Lower leg skin (tissue), 4 donors: ENCODE data around the gene LCE2C. TPM values are rescaled to one million over a fixed set of nuclear protein-coding genes. Genes with fewer than 3 reads are reported as not detected.
"Not testable (repeated sequence)": the region's sequence is repeated elsewhere in the genome, so short reads cannot be mapped to it uniquely, and the experiment has no call there.

ENCODE experiments used
- DNase-seq, 2 donors: peaks; one replicate each; pipeline ENCODE4 v3.0.0-alpha.2; 2019; ENCODE audit warnings: low spot score in 2 of 2
- H3K4me3 ChIP-seq: fragments of 200-600 bp; sonication (generic); 2 replicates; pipeline ENCODE4 v1.5.1; 2017; ENCODE audit warnings: mild to moderate bottlenecking, low read depth; ENCODE audit not compliant: poor library complexity, severe bottlenecking
- POLR2A ChIP-seq, 2 donors: fragments of 450-650 bp; IDR thresholded peaks; one replicate each; pipeline ENCODE4 v1.6.1; 2016 to 2017; ENCODE audit warnings: antibody characterized with exemption in 2 of 2, mild to moderate bottlenecking in 1 of 2, moderate library complexity in 1 of 2
- WGBS, 2 donors: methylation state at CpG; one replicate each; pipeline ENCODE4 v1.1.5; 2018; 5-methylcytosine and 5-hydroxymethylcytosine counted together
- intact Hi-C: fragments of 100-400 bp; cut with DNase I; formaldehyde crosslinking; loops from one replicate; pipeline ENCODE4 v1.15.0; 2023; ENCODE audit warnings: low total_unique reads
- total RNA-seq, 4 donors: library from RNA; depleted of rRNA; stranded (reverse); fragments of >200 nt; gene quantifications; one replicate each; pipeline ENCODE4 v1.1.0, GENCODE V29; 2016
- TF ChIP-seq, protein P1 (sequence below), 3 donors: fragments of 450-650 bp; IDR thresholded peaks; one replicate each; pipeline ENCODE4 v1.5.1; 2016; ENCODE audit warnings: antibody characterized with exemption in 3 of 3, mild to moderate bottlenecking in 3 of 3, moderate library complexity in 2 of 3

Gene LCE2C, protein sequence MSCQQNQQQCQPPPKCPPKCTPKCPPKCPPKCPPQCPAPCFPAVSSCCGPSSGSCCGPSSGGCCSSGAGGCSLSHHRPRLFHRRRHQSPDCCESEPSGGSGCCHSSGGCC
- 1,000 to 10,000 TPM in 1 of 4 donors, 100 to 1,000 TPM in 3; 775 to 1,224 (median 802) TPM for total RNA-seq

DNA sequence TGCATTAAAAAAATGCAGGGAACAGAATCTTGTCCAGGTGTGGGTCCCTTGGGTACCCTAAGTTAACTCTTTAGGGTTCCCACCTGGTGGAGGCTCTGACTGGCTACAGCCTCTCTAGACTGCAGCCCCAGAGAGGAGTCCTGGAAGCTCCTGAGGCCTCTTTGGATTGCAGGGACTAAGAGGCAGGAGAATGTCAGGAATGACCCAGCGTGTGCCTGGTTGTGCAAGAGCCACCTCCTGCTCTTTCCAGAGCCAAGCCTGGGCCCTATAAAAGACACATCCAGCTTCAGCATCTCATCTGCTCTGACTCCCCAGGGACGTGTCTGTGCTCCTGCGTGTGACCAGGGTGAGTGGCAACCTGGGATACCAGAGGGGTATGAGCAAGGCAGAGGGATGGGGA is at the start of gene LCE2C:
LCE2C (plus strand) TSS at position 297 of the 400 bp plus-strand sequence. CDS start 737 bp downstream, outside the sequence.
- DNase-seq, intact Hi-C loops, H3K4me3 ChIP-seq: not testable (repeated sequence)
- 70 to 71% methylated on average over 3 of the region's 3 CpGs for WGBS, 2 donors

DNA sequence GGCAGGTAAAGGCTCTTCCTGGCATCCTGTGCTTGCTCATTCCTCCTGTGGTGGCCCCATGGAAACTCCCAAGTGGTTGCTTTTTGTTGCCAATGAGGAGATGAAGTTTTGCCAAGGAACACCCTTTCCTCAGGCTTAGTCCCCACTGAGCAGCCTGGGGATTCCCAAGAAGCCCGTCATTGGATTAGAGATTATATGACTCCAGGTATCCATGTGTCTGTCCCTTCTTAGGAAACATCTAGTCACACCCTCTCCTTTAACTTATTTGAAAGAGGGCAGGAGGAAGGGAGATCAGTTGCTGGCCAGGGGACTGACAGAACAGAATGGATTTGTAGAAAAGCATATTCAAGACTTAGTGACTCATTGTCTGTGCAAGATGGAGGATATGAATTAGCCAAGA is 48.3 kb upstream of the LCE2C start:
- no peak overlapping the region for H3K4me3 ChIP-seq
- TF ChIP-seq POLR2A (IDR thresholded peaks at IDR 0.05), result no peak
- TF ChIP-seq, protein P1, sequence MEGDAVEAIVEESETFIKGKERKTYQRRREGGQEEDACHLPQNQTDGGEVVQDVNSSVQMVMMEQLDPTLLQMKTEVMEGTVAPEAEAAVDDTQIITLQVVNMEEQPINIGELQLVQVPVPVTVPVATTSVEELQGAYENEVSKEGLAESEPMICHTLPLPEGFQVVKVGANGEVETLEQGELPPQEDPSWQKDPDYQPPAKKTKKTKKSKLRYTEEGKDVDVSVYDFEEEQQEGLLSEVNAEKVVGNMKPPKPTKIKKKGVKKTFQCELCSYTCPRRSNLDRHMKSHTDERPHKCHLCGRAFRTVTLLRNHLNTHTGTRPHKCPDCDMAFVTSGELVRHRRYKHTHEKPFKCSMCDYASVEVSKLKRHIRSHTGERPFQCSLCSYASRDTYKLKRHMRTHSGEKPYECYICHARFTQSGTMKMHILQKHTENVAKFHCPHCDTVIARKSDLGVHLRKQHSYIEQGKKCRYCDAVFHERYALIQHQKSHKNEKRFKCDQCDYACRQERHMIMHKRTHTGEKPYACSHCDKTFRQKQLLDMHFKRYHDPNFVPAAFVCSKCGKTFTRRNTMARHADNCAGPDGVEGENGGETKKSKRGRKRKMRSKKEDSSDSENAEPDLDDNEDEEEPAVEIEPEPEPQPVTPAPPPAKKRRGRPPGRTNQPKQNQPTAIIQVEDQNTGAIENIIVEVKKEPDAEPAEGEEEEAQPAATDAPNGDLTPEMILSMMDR (IDR thresholded peaks at IDR 0.05), result no peak
- intact Hi-C loops, result no loop called here
- DNase-seq, result no peak
- WGBS, 2 donors, result 36 to 61% methylated on average over 1 of the region's 1 CpG

DNA sequence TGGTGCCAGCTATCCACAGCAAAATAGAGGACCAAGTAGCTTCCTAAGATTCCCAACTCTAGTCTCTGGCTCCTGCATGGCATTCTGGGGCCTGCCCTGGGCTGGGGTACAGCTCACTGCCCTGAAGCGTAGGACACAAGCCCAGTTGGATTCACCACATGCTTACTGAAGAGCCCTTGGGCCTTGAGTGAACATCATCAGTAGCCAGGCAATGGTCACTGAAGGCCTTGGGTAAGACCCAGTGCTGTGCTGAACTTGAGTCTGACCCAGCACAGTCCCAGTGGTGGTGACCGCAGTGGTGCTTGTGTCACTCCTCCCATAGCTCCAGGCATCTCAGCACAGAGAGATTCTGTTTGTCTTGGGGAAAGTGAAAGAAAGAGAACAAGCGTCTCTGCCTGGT is 44.5 kb upstream of the LCE2C start:
- DNase-seq, result no peak
- WGBS, 2 donors, result 87 to 93% methylated on average over 3 of the region's 3 CpGs
- no peak overlapping the region for H3K4me3 ChIP-seq
- no peak for TF ChIP-seq POLR2A (IDR thresholded peaks at IDR 0.05)
- TF ChIP-seq, protein P1 (IDR thresholded peaks at IDR 0.05), result no peak
- intact Hi-C loops, result no loop called here

DNA sequence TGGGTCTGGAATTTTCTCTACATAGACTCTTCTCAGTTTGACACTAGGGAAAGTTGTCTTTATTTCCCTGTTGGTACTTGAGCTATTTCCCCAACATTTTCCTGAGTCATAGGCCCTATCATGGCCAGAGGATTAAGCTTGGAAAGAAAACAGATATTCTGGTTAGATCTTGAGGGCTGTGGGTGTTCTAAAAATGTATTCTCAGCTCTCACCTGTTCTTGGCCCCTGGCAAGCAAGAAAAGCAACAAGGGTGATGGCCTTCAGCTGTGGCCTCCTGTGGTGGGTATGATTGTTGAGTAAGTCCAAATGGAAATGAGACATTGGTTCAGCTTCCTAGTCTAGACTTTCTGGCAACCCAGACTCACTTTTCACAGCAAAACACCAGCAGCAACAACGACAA is 34.7 kb upstream of the LCE2C start:
- WGBS, 2 donors, result 74 to 77% methylated on average over 1 of the region's 1 CpG
- no peak for TF ChIP-seq POLR2A (IDR thresholded peaks at IDR 0.05)
- no peak overlapping the region for H3K4me3 ChIP-seq
- DNase-seq, result no peak
- intact Hi-C loops, result no loop called here

DNA sequence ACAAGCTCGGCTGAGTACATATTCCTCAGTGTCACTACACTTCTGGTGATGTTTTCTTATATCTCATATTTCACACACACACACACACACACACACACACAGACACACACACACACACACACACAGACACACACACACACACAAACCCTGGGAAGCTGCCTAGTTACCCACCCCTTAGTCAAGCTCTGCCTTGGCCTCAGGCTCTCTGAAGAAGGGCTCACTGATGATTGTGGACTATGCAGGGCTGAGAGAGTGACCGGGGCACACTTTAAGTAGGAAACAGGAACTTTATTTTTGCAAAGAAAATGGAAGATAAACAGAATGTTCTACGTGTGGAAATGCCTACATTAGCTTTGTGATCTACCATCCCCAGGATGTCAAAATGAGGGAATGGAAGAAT is 31.1 kb upstream of the LCE2C start:
- no peak overlapping the region for H3K4me3 ChIP-seq
- DNase-seq, result no peak
- 52 to 58% methylated on average over 3 of the region's 3 CpGs for WGBS, 2 donors
- TF ChIP-seq, protein P1 (IDR thresholded peaks at IDR 0.05), result no peak
- TF ChIP-seq POLR2A (IDR thresholded peaks at IDR 0.05), result no peak
- intact Hi-C loops, result no loop called here

DNA sequence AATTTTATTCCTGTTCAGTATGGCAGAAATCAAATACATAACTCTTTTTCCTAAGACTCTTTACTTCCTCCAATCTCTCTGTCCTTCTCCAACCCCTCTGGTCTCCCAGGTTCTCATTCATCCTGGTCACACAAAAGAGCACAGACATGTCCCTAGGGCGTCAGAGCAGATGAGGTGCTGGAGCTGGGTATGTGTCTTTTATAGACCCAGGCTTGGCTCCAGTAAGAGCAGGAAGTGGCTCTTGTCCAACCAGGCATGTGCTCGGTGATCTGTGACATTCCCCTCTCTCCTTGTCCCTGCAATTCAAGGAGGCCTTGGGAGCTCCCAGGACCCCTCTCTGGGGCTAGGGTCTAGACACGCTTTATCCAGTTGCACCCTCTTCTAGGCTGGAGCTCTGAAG is 29.9 kb upstream of the LCE2C start:
- DNase-seq, result no peak
- no peak overlapping the region for H3K4me3 ChIP-seq
- 30 to 42% methylated on average over 3 of the region's 3 CpGs for WGBS, 2 donors
- TF ChIP-seq POLR2A (IDR thresholded peaks at IDR 0.05), result no peak
- TF ChIP-seq, protein P1 (IDR thresholded peaks at IDR 0.05), result no peak
- intact Hi-C loops, result no loop called here

DNA sequence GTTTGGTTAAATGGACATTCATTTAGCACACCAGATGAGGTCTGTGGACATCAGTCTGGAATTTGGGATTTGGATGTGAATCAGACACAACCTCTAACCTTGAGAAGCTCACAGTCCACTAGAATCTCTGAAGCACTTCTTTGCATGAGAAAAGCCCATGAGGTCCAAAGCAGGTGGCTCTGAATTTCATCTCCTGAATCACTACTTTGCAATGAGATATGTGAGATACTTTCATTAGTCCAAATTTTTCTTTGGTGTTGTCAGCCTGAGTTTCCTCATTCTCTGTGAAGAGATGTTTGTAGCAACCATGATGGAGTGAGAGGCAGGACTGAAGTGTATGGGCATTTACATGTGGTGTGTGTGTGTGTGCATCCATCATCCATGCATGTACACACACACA is 28.4 kb upstream of the LCE2C start:
- no peak for DNase-seq
- H3K4me3 ChIP-seq, result no peak overlapping the region
- intact Hi-C loops, result no loop called here
- no peak for TF ChIP-seq POLR2A (IDR thresholded peaks at IDR 0.05)
- TF ChIP-seq, protein P1 (IDR thresholded peaks at IDR 0.05), result no peak
